ENCODE measurements around the gene XBP1. TPM values are rescaled to one million over a fixed set of nuclear protein-coding genes. Genes with fewer than 3 reads are reported as not detected.

XBP1 gene
- total and polyA plus RNA-seq, 2 experiments from 2014 or later: 95.1 to 195 TPM

DNA sequence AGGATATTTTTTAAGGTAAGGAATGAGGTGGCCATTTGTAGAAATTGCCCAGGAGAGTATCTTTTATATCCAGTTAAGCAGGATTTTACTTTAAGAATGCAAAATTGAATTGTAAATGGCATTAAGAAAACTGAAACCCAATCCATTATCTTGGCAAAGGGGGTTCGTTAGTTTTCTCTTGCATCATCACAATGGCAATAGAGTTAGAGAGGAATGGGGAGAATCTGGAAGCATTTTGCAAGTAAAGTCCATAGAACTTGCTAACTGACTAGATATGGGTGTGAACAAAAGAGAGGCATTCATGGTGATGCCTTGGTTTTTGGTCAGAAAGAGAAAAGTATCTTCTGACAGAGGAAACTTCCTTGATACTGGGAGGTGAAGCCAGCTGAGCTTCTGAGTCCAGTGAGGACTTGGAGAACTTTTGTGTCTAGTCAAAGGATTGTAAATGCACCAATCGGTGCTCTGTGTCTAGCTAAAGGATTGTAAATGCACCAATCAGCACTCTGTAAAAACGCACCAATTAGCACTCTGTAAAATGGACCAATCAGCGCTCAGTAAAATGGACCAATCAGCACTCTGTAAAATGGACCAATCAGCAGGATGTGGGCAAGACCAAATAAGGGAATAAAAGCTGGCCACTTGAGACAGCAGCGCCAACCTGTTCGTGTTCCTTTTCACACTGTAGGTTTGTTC is 31.5 kb downstream of the XBP1 start:
- no peak for ATAC-seq

GRCh38 chr22:28766628-28767027 is 33.7 kb downstream of the XBP1 start:
- no peak overlapping the region; the same call in 1 of the 2 replicates for H2AFZ ChIP-seq
- H3K9me2 ChIP-seq (ENCODE audit: insufficient read depth): peaks cover 7% of the 10 kb centered on the region
- Mint-ChIP-seq H3K4me1 (peaks cover 4% of the 10 kb centered on the region), H3K4me3 (no peak overlapping the region), H3K9me3 (peaks cover 14% of the 10 kb centered on the region), H3K27ac (no peak overlapping the region), H3K36me3 (ENCODE audit: low read depth) (peaks cover 8% of the 10 kb centered on the region; the same call in 2 of the 3 replicates), H3K27me3 (ENCODE audit: insufficient read depth, low read depth, poor library complexity) (peaks cover 5% of the 10 kb centered on the region)
- H3K4me2 ChIP-seq: no peak overlapping the region
- H3K27me3 ChIP-seq (ENCODE audit: insufficient read depth): no peaks in the 10 kb centered on the region
- no peak overlapping the region for H3K4me3 ChIP-seq
- no peaks in the 10 kb centered on the region for H3K36me3 ChIP-seq (ENCODE audit: insufficient read depth)
- no peak overlapping the region for H3K27ac ChIP-seq (ENCODE audit: low read depth)
- no peaks in the 10 kb centered on the region for H4K20me1 ChIP-seq (replicated peaks; ENCODE audit: insufficient read depth)
- DNase-seq (ENCODE audit: low spot score): no peak
- H3K4me1 ChIP-seq (ENCODE audit: insufficient read depth): peaks cover 6% of the 10 kb centered on the region; the same call in 1 of the 2 replicates
- H3F3A ChIP-seq (replicated peaks; ENCODE audit: low read depth): no peaks in the 10 kb centered on the region
- H3K79me2 ChIP-seq (replicated peaks; ENCODE audit: insufficient read depth): no peaks in the 10 kb centered on the region
- ATAC-seq: no peak
- TF ChIP-seq, protein P1, sequence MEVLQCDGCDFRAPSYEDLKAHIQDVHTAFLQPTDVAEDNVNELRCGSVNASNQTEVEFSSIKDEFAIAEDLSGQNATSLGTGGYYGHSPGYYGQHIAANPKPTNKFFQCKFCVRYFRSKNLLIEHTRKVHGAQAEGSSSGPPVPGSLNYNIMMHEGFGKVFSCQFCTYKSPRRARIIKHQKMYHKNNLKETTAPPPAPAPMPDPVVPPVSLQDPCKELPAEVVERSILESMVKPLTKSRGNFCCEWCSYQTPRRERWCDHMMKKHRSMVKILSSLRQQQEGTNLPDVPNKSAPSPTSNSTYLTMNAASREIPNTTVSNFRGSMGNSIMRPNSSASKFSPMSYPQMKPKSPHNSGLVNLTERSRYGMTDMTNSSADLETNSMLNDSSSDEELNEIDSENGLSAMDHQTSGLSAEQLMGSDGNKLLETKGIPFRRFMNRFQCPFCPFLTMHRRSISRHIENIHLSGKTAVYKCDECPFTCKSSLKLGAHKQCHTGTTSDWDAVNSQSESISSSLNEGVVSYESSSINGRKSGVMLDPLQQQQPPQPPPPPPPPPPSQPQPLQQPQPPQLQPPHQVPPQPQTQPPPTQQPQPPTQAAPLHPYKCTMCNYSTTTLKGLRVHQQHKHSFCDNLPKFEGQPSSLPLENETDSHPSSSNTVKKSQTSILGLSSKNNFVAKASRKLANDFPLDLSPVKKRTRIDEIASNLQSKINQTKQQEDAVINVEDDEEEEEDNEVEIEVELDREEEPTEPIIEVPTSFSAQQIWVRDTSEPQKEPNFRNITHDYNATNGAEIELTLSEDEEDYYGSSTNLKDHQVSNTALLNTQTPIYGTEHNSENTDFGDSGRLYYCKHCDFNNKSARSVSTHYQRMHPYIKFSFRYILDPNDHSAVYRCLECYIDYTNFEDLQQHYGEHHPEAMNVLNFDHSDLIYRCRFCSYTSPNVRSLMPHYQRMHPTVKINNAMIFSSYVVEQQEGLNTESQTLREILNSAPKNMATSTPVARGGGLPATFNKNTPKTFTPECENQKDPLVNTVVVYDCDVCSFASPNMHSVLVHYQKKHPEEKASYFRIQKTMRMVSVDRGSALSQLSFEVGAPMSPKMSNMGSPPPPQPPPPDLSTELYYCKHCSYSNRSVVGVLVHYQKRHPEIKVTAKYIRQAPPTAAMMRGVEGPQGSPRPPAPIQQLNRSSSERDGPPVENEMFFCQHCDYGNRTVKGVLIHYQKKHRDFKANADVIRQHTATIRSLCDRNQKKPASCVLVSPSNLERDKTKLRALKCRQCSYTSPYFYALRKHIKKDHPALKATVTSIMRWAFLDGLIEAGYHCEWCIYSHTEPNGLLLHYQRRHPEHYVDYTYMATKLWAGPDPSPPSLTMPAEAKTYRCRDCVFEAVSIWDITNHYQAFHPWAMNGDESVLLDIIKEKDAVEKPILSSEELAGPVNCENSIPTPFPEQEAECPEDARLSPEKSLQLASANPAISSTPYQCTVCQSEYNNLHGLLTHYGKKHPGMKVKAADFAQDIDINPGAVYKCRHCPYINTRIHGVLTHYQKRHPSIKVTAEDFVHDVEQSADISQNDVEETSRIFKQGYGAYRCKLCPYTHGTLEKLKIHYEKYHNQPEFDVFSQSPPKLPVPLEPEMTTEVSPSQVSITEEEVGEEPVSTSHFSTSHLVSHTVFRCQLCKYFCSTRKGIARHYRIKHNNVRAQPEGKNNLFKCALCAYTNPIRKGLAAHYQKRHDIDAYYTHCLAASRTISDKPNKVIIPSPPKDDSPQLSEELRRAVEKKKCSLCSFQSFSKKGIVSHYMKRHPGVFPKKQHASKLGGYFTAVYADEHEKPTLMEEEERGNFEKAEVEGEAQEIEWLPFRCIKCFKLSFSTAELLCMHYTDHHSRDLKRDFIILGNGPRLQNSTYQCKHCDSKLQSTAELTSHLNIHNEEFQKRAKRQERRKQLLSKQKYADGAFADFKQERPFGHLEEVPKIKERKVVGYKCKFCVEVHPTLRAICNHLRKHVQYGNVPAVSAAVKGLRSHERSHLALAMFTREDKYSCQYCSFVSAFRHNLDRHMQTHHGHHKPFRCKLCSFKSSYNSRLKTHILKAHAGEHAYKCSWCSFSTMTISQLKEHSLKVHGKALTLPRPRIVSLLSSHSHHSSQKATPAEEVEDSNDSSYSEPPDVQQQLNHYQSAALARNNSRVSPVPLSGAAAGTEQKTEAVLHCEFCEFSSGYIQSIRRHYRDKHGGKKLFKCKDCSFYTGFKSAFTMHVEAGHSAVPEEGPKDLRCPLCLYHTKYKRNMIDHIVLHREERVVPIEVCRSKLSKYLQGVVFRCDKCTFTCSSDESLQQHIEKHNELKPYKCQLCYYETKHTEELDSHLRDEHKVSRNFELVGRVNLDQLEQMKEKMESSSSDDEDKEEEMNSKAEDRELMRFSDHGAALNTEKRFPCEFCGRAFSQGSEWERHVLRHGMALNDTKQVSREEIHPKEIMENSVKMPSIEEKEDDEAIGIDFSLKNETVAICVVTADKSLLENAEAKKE (CRISPR knock-in tag; IDR thresholded peaks at IDR 0.05): no peak
- TF ChIP-seq CREB1 (CRISPR knock-in tag; IDR thresholded peaks at IDR 0.05; ENCODE audit: low read depth) (no peak), ZNF331 (CRISPR knock-in tag; IDR thresholded peaks at IDR 0.05; ENCODE audit: low read depth) (no peak), JUNB (IDR thresholded peaks at IDR 0.05; ENCODE audit: unreplicated experiment) (no peak), POLR2AphosphoS5 (IDR thresholded peaks at IDR 0.05; ENCODE audit: low read depth) (no peak), NANOG (IDR thresholded peaks at IDR 0.05; ENCODE audit: borderline replicate concordance) (no peak), CTCF (conservative IDR thresholded peaks at IDR 0.05; ENCODE audit: low read depth in 2 of 2) (no peak), EZH2phosphoT487 (IDR thresholded peaks at IDR 0.05; ENCODE audit: unreplicated experiment) (no peak)
- TF ChIP-seq, protein P2, sequence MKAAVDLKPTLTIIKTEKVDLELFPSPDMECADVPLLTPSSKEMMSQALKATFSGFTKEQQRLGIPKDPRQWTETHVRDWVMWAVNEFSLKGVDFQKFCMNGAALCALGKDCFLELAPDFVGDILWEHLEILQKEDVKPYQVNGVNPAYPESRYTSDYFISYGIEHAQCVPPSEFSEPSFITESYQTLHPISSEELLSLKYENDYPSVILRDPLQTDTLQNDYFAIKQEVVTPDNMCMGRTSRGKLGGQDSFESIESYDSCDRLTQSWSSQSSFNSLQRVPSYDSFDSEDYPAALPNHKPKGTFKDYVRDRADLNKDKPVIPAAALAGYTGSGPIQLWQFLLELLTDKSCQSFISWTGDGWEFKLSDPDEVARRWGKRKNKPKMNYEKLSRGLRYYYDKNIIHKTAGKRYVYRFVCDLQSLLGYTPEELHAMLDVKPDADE (IDR thresholded peaks at IDR 0.05): no peak

More for the DNA sequence above, 31.5 kb downstream of the XBP1 start:
- no peaks in the 10 kb centered on the region for H3K9me2 ChIP-seq (ENCODE audit: insufficient read depth)
- no peak for DNase-seq (ENCODE audit: low spot score)
- H3K36me3 ChIP-seq (ENCODE audit: insufficient read depth): no peaks in the 10 kb centered on the region
- H3F3A ChIP-seq (replicated peaks; ENCODE audit: low read depth): no peaks in the 10 kb centered on the region
- Mint-ChIP-seq H3K36me3 (ENCODE audit: low read depth) (peaks cover 10% of the 10 kb centered on the region), H3K9me3 (peaks cover 8% of the 10 kb centered on the region; the same call in 2 of the 3 replicates), H3K27me3 (ENCODE audit: insufficient read depth, low read depth, poor library complexity) (peaks cover 2% of the 10 kb centered on the region), H3K4me1 (peaks cover 7% of the 10 kb centered on the region), H3K4me3 (no peak overlapping the region), H3K27ac (no peak overlapping the region)
- no peaks in the 10 kb centered on the region for H3K27me3 ChIP-seq (ENCODE audit: insufficient read depth)
- peaks cover 4% of the 10 kb centered on the region; the same call in 1 of the 2 replicates for H3K4me1 ChIP-seq (ENCODE audit: insufficient read depth)
- H3K27ac ChIP-seq (ENCODE audit: low read depth): no peak overlapping the region
- TF ChIP-seq NANOG (IDR thresholded peaks at IDR 0.05; ENCODE audit: borderline replicate concordance): no peak
- no peaks in the 10 kb centered on the region for H4K20me1 ChIP-seq (replicated peaks; ENCODE audit: insufficient read depth)
- no peak overlapping the region for H2AFZ ChIP-seq
- H3K4me3 ChIP-seq: no peak overlapping the region
- peaks cover 8% of the 10 kb centered on the region for H3K79me2 ChIP-seq (replicated peaks; ENCODE audit: insufficient read depth)
- H3K4me2 ChIP-seq: no peak overlapping the region
